MCF 10A (cell line): ENCODE results near the gene PRAC1. TPM values are rescaled to one million over a fixed set of nuclear protein-coding genes. Genes with fewer than 3 reads are reported as not detected.

Experiments used
- BruUV-seq: library from RNA; stranded (reverse); fragments of 400-500 nt; replicated peaks from 2 replicates; lab custom pipeline; 2021; lab: Mats Ljungman, UMichigan
- CTCF ChIA-PET: fragments of 300-600 bp; sonication (Branson Sonifier 250); formaldehyde crosslinking; extraction: SDS; loops from one replicate; lab custom pipeline; 2021; ENCODE audit warnings: antibody characterized with exemption, inconsistent platforms; lab: Yijun Ruan, JAX
- POLR2A ChIA-PET: fragments of 300-600, 350-650 bp; sonication (Branson Sonifier 250); formaldehyde crosslinking; extraction: SDS; loops from one replicate; lab custom pipeline; 2020; ENCODE audit warnings: antibody characterized with exemption, inconsistent platforms; lab: Yijun Ruan, JAX
- DNase-seq: peaks from one replicate; pipeline ENCODE4 v3.0.0-alpha.2; 2018; ENCODE audit not compliant: unreplicated experiment
- H3K27ac Mint-ChIP-seq: one replicate; pipeline ENCODE4 v1.8.0; 2022; ENCODE audit warnings: mild to moderate bottlenecking, low read depth, mixed read lengths; ENCODE audit not compliant: unreplicated experiment
- H3K27me3 Mint-ChIP-seq: one replicate; pipeline ENCODE4 v1.8.0; 2022; ENCODE audit warnings: mixed read lengths; ENCODE audit not compliant: insufficient read depth, unreplicated experiment
- H3K36me3 Mint-ChIP-seq: one replicate; pipeline ENCODE4 v1.8.0; 2022; ENCODE audit warnings: mild to moderate bottlenecking, moderate library complexity, mixed read lengths; ENCODE audit not compliant: insufficient read depth, unreplicated experiment
- H3K4me1 Mint-ChIP-seq: one replicate; pipeline ENCODE4 v1.8.0; 2022; ENCODE audit warnings: mixed read lengths; ENCODE audit not compliant: insufficient read depth, unreplicated experiment
- H3K4me3 Mint-ChIP-seq: one replicate; pipeline ENCODE4 v1.8.0; 2022; ENCODE audit warnings: mild to moderate bottlenecking, moderate library complexity, mixed read lengths; ENCODE audit not compliant: unreplicated experiment
- H3K9me3 Mint-ChIP-seq: one replicate; pipeline ENCODE4 v1.8.0; 2022; ENCODE audit warnings: mixed read lengths; ENCODE audit not compliant: unreplicated experiment
- CTCF ChIP-seq: fragments of 200-600 bp; IDR thresholded peaks from one replicate; pipeline ENCODE4 v1.8.0; 2022; ENCODE audit warnings: antibody characterized with exemption, mild to moderate bottlenecking; ENCODE audit not compliant: unreplicated experiment
- intact Hi-C: fragments of 100-400 bp; cut with micrococcal nuclease; formaldehyde crosslinking; loops from 2 replicates; pipeline ENCODE4 v1.14.1; 2022
- total RNA-seq: library from RNA; stranded (reverse); gene quantifications from 2 replicates; pipeline ENCODE4 v1.2.3, GENCODE V29; 2022

The PRAC1 gene
- total RNA-seq, 1 experiment from 2014 or later: not detected

- Mint-ChIP-seq H3K36me3 (peaks cover 5% of the 10 kb centered on the region), H3K9me3 (no peaks in the 10 kb centered on the region), H3K4me3 (no peak overlapping the region), H3K27me3 (peaks cover 87% of the 10 kb centered on the region), H3K4me1 (no peaks in the 10 kb centered on the region), H3K27ac (no peak overlapping the region)
- TF ChIP-seq CTCF: no peak
- CTCF ChIA-PET: interaction anchor here (0.5 to 1.2 kb wide), 4 partner anchors 118 to 1265 kb away, joined by 3 to 4 read pairs (median 3); no protein-coding TSS in a partner anchor
- no peak for DNase-seq
- intact Hi-C loops: no loop called here
- POLR2A ChIA-PET: interaction anchor here (0.6 kb wide), 2 partner anchors 183 to 288 kb away, joined by 3 read pairs; no protein-coding TSS in a partner anchor
- BruUV-seq: no TSS peak
Observed at GRCh38 chr17:48761114-48761513, 38.8 kb upstream of the PRAC1 start.

DNA sequence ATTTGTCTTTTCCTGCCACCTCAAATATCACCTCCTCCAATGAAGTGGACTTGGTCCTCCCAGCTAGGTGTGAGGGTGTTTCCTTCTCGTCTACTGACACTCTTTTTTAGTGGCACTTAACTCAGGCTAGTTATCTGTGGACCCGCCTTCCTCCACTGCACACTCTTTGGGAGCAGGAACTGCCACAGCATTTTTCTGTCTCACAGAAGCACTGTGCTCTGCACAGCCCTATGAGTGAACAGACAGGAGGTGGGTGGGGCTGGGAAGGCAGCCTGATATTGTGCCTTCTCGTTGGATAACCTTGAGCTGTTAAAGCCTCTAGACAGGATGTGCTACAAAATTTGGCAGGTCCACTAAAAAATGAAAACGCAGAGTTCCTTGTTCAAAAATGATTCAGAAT, 38.1 kb upstream of the PRAC1 start:
- intact Hi-C loops: no loop called here
- Mint-ChIP-seq H3K4me1 (no peaks in the 10 kb centered on the region), H3K4me3 (no peak overlapping the region), H3K9me3 (no peaks in the 10 kb centered on the region), H3K27me3 (peaks cover 87% of the 10 kb centered on the region), H3K36me3 (peaks cover 5% of the 10 kb centered on the region), H3K27ac (no peak overlapping the region)
- DNase-seq: no peak
- ChIA-PET POLR2A (interaction anchor here (0.7 kb wide), 1 partner anchor 12 kb away, joined by 3 read pairs; no protein-coding TSS in a partner anchor), CTCF (interaction anchor here (0.6 to 1.2 kb wide), 3 partner anchors 118 to 709 kb away, joined by 3 read pairs; no protein-coding TSS in a partner anchor)
- BruUV-seq: no TSS peak
- no peak for TF ChIP-seq CTCF

DNA sequence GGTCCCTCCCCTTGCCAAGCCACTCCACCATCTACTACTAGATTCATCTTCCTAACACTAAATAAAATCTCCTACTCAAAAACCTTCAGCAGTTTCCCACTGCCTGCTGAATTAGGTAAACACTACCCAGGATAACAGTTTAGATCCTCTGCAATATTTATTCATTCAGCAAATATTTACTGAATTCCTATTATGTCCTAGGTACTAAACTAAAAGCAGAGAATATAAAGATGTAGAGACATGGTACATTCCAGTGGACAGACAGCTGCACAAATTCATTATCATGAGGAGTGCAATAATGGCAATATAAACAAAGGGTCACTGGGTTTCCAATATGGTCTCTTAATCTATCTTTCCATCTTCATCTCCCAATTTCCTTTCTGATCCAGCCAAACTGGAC, 37.0 kb upstream of the PRAC1 start:
- CTCF ChIA-PET: no interaction called here
- intact Hi-C loops: no loop called here
- H3K36me3 Mint-ChIP-seq: peaks cover 5% of the 10 kb centered on the region
- H3K9me3 Mint-ChIP-seq: no peaks in the 10 kb centered on the region
- DNase-seq: no peak
- no peak overlapping the region for H3K4me3 Mint-ChIP-seq
- no peak overlapping the region for H3K27ac Mint-ChIP-seq
- TF ChIP-seq CTCF: no peak
- H3K27me3 Mint-ChIP-seq: peaks cover 82% of the 10 kb centered on the region
- no peaks in the 10 kb centered on the region for H3K4me1 Mint-ChIP-seq
- POLR2A ChIA-PET: no interaction called here
- no TSS peak for BruUV-seq

GRCh38 chr17:48757524-48757961, 35.2 kb upstream of the PRAC1 start:
- DNase-seq: no peak

More at GRCh38 chr17:48757524-48757961, 35.2 kb upstream of the PRAC1 start:
- Mint-ChIP-seq H3K4me1 (no peaks in the 10 kb centered on the region), H3K27me3 (peaks cover 82% of the 10 kb centered on the region), H3K4me3 (no peak overlapping the region), H3K36me3 (peaks cover 5% of the 10 kb centered on the region), H3K27ac (no peak overlapping the region), H3K9me3 (no peaks in the 10 kb centered on the region)
- no TSS peak for BruUV-seq
- intact Hi-C loops: no loop called here
- ChIA-PET CTCF (interaction anchor here (0.6 to 1.2 kb wide), 4 partner anchors 34 to 678 kb away, joined by 3 to 6 read pairs (median 4); no protein-coding TSS in a partner anchor), POLR2A (interaction anchor here (0.9 kb wide), 1 partner anchor 15 kb away, joined by 5 read pairs; no protein-coding TSS in a partner anchor)
- TF ChIP-seq CTCF: no peak
